Stimulated activated naive B cell treated with anti-CD40 and anti-IgM and Interleukin-4, amounts not matched to agents 10 μg/mL and 1 μg/mL and 100 μg/mL, for 72 hours (primary cell): ENCODE data around the gene MYO5A.

Experiments used
- ATAC-seq, 2 donors: fragments of 150-1000 bp; cut with Tn5 transposase; replicated peaks; 2 replicates each; pipeline ENCODE4 v1.10.0; 2021; ENCODE audit warnings: moderate library complexity in 1 of 2
- DNase-seq: peaks from one replicate; pipeline ENCODE4 v3.0.0; 2021
- H3K27ac Mint-ChIP-seq: one replicate; pipeline ENCODE4 v1.8.0; 2022; ENCODE audit warnings: mild to moderate bottlenecking, mixed read lengths
- H3K27me3 Mint-ChIP-seq, 2 donors: one replicate each; pipeline ENCODE4 v1.8.0; 2022; ENCODE audit warnings: mixed read lengths in 2 of 2
- H3K36me3 Mint-ChIP-seq, 2 donors: one replicate each; pipeline ENCODE4 v1.8.0; 2022; ENCODE audit warnings: mixed read lengths in 2 of 2, mild to moderate bottlenecking in 1 of 2
- H3K4me1 Mint-ChIP-seq, 2 donors: one replicate each; pipeline ENCODE4 v1.8.0; 2022; ENCODE audit warnings: mixed read lengths in 2 of 2, mild to moderate bottlenecking in 1 of 2
- H3K4me3 Mint-ChIP-seq, 2 donors: one replicate each; pipeline ENCODE4 v1.8.0; 2022; ENCODE audit warnings: mild to moderate bottlenecking in 2 of 2, mixed read lengths in 2 of 2, moderate library complexity in 1 of 2
- H3K9me3 Mint-ChIP-seq, 2 donors: one replicate each; pipeline ENCODE4 v1.8.0; 2022; ENCODE audit warnings: mixed read lengths in 2 of 2, mild to moderate bottlenecking in 1 of 2

Gene MYO5A

GRCh38 chr15:52262364-52262763 is 266.3 kb downstream of the MYO5A start:
- Mint-ChIP-seq H3K27me3 (no peaks in the 10 kb centered on the region), H3K4me1 (peaks cover 28 to 32% of the 10 kb centered on the region in 2 donors)

DNA sequence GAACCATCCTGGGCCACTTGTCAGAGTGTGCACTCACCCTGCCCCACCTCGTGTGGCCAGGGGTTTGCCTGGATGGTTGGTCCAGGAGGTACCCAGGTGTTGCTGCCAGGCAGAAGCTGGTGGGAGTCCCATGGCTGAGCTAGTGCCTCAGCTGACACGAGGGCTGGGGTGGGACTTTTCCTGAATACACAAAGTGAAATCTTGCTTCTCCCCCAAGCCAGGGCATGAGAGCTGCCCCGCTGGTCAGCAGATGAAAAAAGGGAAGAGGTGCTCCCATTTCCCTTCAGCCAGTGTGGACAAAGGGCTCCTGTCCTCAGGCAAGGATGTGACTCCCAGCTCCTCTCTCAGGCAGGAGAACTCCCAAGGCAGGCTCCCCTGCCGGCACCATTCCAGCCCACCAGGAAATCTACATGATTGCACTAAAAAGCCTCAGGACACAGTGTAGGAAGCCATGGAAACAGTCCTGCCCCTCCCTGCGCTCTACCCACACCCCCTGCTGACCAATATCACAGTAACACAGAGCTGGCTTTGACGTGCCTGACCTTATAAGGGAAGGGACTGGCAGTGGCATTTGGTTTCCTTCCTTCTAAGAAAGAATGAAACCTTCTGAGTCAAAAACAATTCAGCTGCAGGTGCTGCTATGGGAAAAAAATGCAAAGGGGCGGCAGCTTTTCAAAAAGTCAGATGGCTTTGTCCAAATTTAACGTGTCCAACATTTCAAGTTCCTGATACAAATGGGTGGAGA is 267.0 kb downstream of the MYO5A start:
- Mint-ChIP-seq H3K9me3 (no peaks in the 10 kb centered on the region), H3K4me3 (peak overlapping the region; percentile 68 to 73), H3K27me3 (no peaks in the 10 kb centered on the region), H3K27ac (peak overlapping the region; percentile 97), H3K36me3 (no peaks in the 10 kb centered on the region), H3K4me1 (peaks cover 28 to 39% of the 10 kb centered on the region in 2 donors)
- DNase-seq (peak; percentile 82), ATAC-seq (peak; percentile 100)

More at GRCh38 chr15:52262364-52262763, 266.3 kb downstream of the MYO5A start:
- peak overlapping the region; percentile 97 for H3K27ac Mint-ChIP-seq
- H3K4me3 Mint-ChIP-seq = peak overlapping the region; percentile 68 to 73
- H3K9me3 Mint-ChIP-seq = no peaks in the 10 kb centered on the region
- H3K36me3 Mint-ChIP-seq = no peaks in the 10 kb centered on the region
- DNase-seq (no peak), ATAC-seq (peak; percentile 10 to 12)

DNA sequence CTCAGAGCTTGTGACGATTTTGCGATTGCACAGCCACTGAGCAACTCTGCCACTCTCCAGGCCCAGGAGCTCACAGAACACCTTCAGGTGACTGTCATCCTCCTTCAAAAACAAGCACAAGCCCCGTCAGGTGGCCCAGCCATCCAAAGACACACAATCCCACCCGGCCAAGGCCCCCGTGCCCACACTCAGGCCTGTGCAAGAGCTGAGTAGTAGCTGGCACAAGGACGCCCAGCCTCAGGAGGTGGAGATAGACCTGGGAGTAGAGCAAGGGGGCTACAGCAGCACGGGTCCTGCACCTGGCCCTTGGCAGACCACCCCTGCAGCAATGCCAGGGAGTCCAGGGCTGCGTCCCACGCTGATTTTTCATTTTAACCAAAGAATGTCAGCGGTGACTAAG is 267.7 kb downstream of the MYO5A start:
- DNase-seq (no peak), ATAC-seq (no peak)
- Mint-ChIP-seq H3K4me3 (peak overlapping the region in 1 of 2 donors; percentile 73), H3K27me3 (no peaks in the 10 kb centered on the region), H3K27ac (peak overlapping the region; percentile 97), H3K36me3 (no peaks in the 10 kb centered on the region), H3K9me3 (no peaks in the 10 kb centered on the region), H3K4me1 (peaks cover 32 to 45% of the 10 kb centered on the region in 2 donors)

GRCh38 chr15:52259503-52259902 is 269.2 kb downstream of the MYO5A start:
- Mint-ChIP-seq H3K4me3 (no peak overlapping the region), H3K27me3 (no peaks in the 10 kb centered on the region), H3K9me3 (no peaks in the 10 kb centered on the region), H3K4me1 (peaks cover 40 to 58% of the 10 kb centered on the region in 2 donors), H3K27ac (peak overlapping the region; percentile 44), H3K36me3 (no peaks in the 10 kb centered on the region)
- ATAC-seq (no peak), DNase-seq (no peak)

- Mint-ChIP-seq H3K4me3 (no peak overlapping the region), H3K36me3 (no peaks in the 10 kb centered on the region), H3K27ac (no peak overlapping the region), H3K4me1 (peaks cover 45 to 64% of the 10 kb centered on the region in 2 donors), H3K27me3 (no peaks in the 10 kb centered on the region), H3K9me3 (no peaks in the 10 kb centered on the region)
- ATAC-seq (no peak), DNase-seq (no peak)
Measured at GRCh38 chr15:52258461-52258860, 270.2 kb downstream of the MYO5A start.

- no peaks in the 10 kb centered on the region for H3K27me3 Mint-ChIP-seq
- H3K9me3 Mint-ChIP-seq = no peaks in the 10 kb centered on the region
- peaks cover 42 to 57% of the 10 kb centered on the region in 2 donors for H3K4me1 Mint-ChIP-seq
- H3K36me3 Mint-ChIP-seq = no peaks in the 10 kb centered on the region
- no peak overlapping the region for H3K27ac Mint-ChIP-seq
- no peak for ATAC-seq
- H3K4me3 Mint-ChIP-seq = no peak overlapping the region
- no peak for DNase-seq
Measured at GRCh38 chr15:52257734-52258062, 271.0 kb downstream of the MYO5A start.
